Activated T-cell treated with anti-CD3 and anti-CD28 coated beads, Interleukin-2, amount 50 U/mL, for 24 hours (primary cell): ENCODE results near the gene PRPS1.
A peak's percentile ranks its signal among the peaks of the same experiment; 100 is the strongest.
"Not testable (repeated sequence)": the region's sequence is repeated elsewhere in the genome, so short reads cannot be mapped to it uniquely, and the experiment has no call there.

Source experiments
- DNase-seq: peaks from one replicate; pipeline ENCODE4 v3.0.0-alpha.2; 2020
- H3K27ac Mint-ChIP-seq: 2 replicates; pipeline ENCODE4 v1.8.0; 2020; ENCODE audit warnings: mild to moderate bottlenecking, mixed read lengths
- H3K27me3 Mint-ChIP-seq: 2 replicates; pipeline ENCODE4 v1.8.0; 2020; ENCODE audit warnings: mixed read lengths
- H3K36me3 Mint-ChIP-seq: 2 replicates; pipeline ENCODE4 v1.8.0; 2020; ENCODE audit warnings: low read depth, mixed read lengths
- H3K4me1 Mint-ChIP-seq: 2 replicates; pipeline ENCODE4 v1.8.0; 2020; ENCODE audit warnings: low read depth, mixed read lengths
- H3K4me3 Mint-ChIP-seq: 2 replicates; pipeline ENCODE4 v1.8.0; 2020; ENCODE audit warnings: mild to moderate bottlenecking, moderate library complexity, mixed read lengths
- H3K9me3 Mint-ChIP-seq: 2 replicates; pipeline ENCODE4 v1.8.0; 2020; ENCODE audit warnings: mixed read lengths

PRPS1 gene

DNA sequence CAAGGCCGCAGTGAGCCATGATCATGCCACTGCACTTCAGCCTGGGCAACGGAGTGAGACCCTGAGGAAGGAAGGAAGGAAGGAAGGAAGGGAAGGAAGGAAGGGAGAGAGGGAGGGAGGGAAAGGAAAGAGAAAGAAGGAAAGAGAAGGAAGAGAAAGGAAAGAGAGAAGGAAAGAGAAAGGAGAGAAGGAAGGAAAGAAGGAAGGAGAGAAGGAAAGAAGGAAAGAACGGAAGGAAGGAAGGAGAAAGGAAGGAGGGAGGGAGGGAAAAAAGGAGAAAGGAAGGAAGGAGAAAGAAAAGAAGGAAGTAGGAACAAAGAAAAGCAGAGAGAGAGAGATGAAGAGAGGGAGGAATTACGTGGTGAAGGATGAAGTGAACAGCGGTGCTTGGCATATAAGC is 30.4 kb downstream of the PRPS1 start:
- DNase-seq, result no peak
- Mint-ChIP-seq H3K36me3 (peaks cover 2% of the 10 kb centered on the region), H3K9me3 (no peaks in the 10 kb centered on the region), H3K27ac (no peak overlapping the region), H3K4me3 (no peak overlapping the region), H3K27me3 (peaks cover 21% of the 10 kb centered on the region), H3K4me1 (peaks cover 12% of the 10 kb centered on the region)

DNA sequence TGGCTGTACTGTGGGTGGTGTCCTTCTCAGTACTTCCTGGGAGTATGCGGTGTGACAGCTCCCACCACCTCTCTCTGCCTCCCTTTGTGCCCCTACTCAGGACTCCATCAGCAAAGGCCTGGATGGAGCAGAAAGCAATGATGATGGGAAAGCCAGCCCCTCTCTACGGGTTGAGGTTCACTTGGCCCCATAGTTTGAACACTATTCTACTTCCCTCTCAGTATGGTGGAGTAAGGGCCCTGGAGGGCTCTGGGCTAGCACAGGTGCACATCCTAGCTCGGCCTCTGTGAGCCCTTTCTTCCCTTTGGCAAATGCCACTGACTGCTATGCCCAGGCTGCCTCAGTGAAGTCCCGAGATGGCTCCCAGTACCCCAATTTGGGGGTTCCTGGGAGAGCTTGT is 31.0 kb downstream of the PRPS1 start:
- Mint-ChIP-seq H3K9me3 (no peaks in the 10 kb centered on the region), H3K4me3 (no peak overlapping the region), H3K4me1 (peaks cover 12% of the 10 kb centered on the region), H3K27ac (no peak overlapping the region), H3K36me3 (peaks cover under 1% of the 10 kb centered on the region), H3K27me3 (peaks cover 21% of the 10 kb centered on the region)
- no peak for DNase-seq

DNA sequence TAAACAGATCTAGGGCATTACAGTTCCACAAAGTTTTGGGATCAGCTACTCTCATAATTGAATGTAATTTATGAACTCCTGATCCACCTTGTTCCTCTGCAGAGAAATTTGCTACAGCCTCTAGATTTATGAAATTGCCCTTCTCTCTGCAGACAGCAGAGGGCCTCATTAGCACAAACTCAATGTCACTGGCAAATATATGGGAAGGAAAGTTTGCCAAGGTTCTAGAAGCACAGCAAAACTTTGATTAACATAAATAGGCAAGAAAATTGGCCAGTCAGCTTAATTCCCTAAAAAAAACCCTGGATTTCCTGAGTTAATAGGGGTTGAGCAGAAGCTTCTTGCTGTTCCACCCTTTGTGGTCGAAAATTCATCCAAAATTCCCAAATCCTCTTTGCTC is 31.5 kb downstream of the PRPS1 start:
- no peak for DNase-seq
- Mint-ChIP-seq H3K9me3 (no peaks in the 10 kb centered on the region), H3K27ac (no peak overlapping the region), H3K36me3 (peaks cover 4% of the 10 kb centered on the region), H3K4me3 (no peak overlapping the region), H3K27me3 (peaks cover 23% of the 10 kb centered on the region), H3K4me1 (peaks cover 8% of the 10 kb centered on the region)

DNA sequence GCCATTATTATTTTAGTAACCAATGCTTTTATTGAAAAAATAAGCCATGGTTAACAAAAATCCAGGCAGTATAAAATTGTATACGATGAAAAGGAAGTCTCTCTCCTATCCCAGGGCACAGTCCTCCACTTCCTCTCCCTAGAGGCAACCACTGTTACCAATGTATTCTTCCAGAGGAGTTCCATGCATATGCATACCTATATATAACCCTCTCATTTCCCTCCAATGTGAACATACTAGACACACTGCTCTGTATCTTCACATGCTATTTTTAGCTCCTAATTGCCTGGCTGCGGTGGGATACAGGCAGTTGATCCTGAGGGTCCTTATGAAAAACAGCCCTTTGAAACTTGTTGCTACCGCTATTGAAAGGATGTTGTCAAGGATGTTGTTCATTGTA is 33.8 kb downstream of the PRPS1 start:
- peaks cover 4% of the 10 kb centered on the region for H3K36me3 Mint-ChIP-seq
- peaks cover 23% of the 10 kb centered on the region for H3K27me3 Mint-ChIP-seq
- H3K9me3 Mint-ChIP-seq, result no peaks in the 10 kb centered on the region
- H3K4me1 Mint-ChIP-seq, result peaks cover 2% of the 10 kb centered on the region
- no peak overlapping the region for H3K4me3 Mint-ChIP-seq
- DNase-seq, result no peak
- H3K27ac Mint-ChIP-seq, result no peak overlapping the region

DNA sequence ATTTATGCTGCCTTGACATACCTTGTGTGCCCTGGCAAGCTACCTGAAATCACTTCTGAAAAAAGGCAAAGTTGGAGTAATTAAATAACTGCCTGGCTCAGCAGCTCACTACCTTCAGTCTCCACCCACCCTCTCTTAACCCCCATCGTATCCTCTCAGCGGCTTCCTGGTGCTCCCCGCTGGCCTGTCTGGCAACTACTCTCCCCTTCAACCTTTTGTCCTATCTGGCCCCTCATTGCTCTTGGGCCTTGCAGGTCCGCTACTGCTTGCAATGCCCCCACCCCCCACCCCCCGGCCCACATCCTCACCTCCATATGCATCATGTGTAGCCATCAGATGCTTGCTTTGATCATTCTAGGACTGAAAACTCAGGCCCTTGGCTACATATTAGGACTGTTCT is 34.5 kb downstream of the PRPS1 start:
- Mint-ChIP-seq H3K27me3 (peaks cover 23% of the 10 kb centered on the region), H3K36me3 (peaks cover 4% of the 10 kb centered on the region), H3K9me3 (no peaks in the 10 kb centered on the region), H3K27ac (peak overlapping the region; percentile 18), H3K4me1 (peaks cover 3% of the 10 kb centered on the region), H3K4me3 (no peak overlapping the region)
- DNase-seq, result no peak

DNA sequence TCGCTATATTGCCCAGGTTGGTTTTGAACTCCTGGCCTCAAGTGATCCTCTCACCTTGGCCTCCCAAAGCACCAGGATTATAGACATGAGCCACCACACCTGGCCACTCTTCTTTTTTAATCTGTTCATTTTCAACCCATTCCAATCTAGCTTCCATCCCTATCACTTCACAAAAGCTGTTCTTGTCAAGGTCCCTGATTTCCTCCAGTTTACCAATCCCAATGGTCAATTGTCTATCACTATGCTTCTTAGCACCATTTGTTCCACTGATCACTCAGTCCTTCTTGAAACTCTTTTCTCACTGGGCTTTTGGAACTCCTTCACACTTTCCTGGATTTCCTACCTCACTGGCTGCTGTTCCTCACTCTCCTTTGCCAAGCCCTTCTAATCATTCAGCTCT is 38.6 kb downstream of the PRPS1 start:
- Mint-ChIP-seq H3K27me3 (peaks cover 19% of the 10 kb centered on the region), H3K36me3 (peaks cover 4% of the 10 kb centered on the region), H3K27ac (no peak overlapping the region), H3K9me3 (no peaks in the 10 kb centered on the region), H3K4me1 (peaks cover 11% of the 10 kb centered on the region), H3K4me3 (no peak overlapping the region)
- DNase-seq, result no peak

DNA sequence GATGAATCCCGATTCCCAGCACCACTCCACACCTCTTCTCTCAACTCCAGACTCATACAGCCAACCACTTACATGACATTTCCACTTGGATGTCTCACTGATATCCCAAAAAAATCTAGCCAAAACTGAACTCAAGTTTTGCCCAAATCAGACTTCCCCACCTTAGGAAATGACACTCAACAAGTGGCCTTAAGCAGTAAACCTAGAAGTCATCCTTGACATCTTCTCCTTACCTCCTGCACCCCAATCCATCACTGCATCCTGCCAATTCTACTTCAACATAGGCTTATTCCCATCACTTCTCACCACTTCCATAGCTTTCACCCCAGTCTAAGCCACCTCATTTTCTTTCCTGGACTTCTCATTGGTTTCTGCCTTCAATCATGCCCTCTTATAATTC is 39.1 kb downstream of the PRPS1 start:
- Mint-ChIP-seq H3K4me1 (peaks cover 13% of the 10 kb centered on the region), H3K27me3 (peaks cover 19% of the 10 kb centered on the region), H3K27ac (no peak overlapping the region), H3K36me3 (peaks cover 4% of the 10 kb centered on the region), H3K4me3 (no peak overlapping the region), H3K9me3 (no peaks in the 10 kb centered on the region)
- DNase-seq, result no peak

DNA sequence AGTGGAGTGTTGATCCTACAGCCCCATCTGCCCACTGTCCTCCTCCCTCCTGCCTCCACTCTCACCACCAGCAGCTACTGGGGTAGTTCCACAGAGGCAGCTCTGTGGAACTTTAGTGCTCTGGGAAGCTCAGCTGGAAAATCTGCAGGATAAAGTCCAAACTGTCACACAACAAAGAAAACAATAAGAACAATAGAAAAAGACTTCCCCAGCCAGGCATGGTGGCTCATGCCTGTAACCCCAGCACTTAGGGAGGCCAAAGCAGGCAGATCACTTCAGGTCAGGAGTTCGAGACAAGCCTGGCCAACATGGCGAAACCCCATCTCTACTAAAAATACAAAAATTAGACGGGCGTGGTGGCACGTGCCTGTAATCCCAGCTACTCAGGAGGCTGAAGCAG is 40.4 kb downstream of the PRPS1 start:
- H3K36me3 Mint-ChIP-seq, H3K27ac Mint-ChIP-seq, H3K9me3 Mint-ChIP-seq, DNase-seq, H3K4me3 Mint-ChIP-seq: not testable (repeated sequence)
- peaks cover 19% of the 10 kb centered on the region for H3K27me3 Mint-ChIP-seq
- peaks cover 24% of the 10 kb centered on the region for H3K4me1 Mint-ChIP-seq

DNA sequence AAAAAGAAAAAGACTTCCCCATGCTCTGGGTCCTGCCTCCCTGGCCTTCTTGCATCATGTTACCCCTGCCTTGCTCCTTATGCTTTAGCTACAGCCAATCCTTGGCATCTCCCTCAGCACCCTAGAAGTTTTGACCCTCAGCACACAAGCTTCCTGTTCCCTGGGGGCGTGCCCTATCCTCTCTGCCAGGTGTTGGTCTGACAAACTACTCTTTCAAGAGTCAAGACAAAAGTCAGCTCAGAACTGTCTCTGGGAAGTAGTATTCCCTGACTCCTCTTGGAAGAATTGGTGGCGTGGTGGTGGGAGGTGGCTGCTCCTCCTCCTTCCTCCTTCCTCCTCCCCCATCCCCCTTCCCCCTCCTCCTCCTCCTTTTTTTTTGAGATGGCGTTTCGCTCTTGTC is 41.0 kb downstream of the PRPS1 start:
- peaks cover 4% of the 10 kb centered on the region for H3K36me3 Mint-ChIP-seq
- H3K4me1 Mint-ChIP-seq, result peaks cover 30% of the 10 kb centered on the region
- no peak for DNase-seq
- peaks cover 19% of the 10 kb centered on the region for H3K27me3 Mint-ChIP-seq
- H3K27ac Mint-ChIP-seq, result no peak overlapping the region
- H3K9me3 Mint-ChIP-seq, result no peaks in the 10 kb centered on the region
- H3K4me3 Mint-ChIP-seq, result no peak overlapping the region

DNA sequence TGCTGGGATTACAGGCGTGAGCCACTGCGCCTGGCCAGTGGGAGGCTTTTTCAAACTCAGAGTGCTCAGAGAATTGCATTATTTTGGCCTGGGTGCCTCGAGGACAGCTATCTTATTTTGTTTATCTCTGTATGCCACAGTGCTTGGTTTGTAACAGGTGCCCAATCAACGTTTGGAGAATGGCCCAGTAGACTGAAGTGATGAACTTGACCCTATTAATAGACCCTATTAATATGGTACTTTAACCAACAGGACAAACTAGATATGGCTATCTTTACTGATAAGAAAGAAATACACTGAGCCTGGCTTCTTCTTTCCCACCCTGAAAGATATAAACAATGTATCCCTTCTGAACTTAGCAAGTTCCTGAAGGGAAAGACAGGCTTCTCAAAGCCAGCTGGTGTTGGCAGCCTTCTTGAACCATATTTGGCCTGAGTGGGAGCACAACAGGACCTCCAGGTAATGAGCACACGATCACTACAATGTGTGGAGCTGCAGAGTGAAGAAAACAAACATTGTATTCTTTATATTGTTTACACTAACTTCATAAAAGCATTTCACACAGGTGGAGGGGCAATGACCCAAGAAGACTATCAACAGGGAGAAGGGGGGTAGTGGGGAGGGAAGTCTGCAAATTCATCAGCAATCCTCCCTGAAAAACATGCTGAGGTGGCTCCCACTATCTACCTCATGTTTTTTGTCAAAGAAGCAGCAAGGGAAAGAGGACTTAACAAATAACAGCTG is 41.7 kb downstream of the PRPS1 start:
- peaks cover 38% of the 10 kb centered on the region for H3K4me1 Mint-ChIP-seq
- DNase-seq, result no peak
- no peaks in the 10 kb centered on the region for H3K9me3 Mint-ChIP-seq
- peaks cover 20% of the 10 kb centered on the region for H3K27me3 Mint-ChIP-seq
- no peaks in the 10 kb centered on the region for H3K36me3 Mint-ChIP-seq
- no peak overlapping the region for H3K27ac Mint-ChIP-seq
- no peak overlapping the region for H3K4me3 Mint-ChIP-seq

DNA sequence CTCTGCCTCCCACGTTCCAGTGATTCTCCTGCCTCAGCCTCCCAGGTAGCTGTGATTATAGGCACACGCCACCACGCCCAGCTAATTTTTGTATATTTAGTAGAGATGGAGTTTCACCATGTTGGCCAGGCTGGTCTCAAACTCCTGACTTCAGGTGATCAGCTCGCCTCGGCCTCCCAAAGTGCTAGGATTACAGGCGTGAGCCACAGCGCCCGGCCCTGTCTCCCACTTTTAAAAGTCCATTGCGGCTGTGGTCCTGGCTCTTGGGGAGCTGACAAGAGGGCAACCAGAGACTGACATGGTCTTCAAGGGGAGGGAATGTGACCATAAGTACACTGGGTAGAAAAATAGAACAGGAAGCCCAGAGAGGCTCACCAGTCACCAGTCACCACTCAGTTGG is 42.9 kb downstream of the PRPS1 start:
- not testable (repeated sequence) for H3K4me3 Mint-ChIP-seq, DNase-seq, H3K36me3 Mint-ChIP-seq, H3K9me3 Mint-ChIP-seq, H3K27ac Mint-ChIP-seq
- Mint-ChIP-seq H3K27me3 (peaks cover 23% of the 10 kb centered on the region), H3K4me1 (peaks cover 48% of the 10 kb centered on the region)

DNA sequence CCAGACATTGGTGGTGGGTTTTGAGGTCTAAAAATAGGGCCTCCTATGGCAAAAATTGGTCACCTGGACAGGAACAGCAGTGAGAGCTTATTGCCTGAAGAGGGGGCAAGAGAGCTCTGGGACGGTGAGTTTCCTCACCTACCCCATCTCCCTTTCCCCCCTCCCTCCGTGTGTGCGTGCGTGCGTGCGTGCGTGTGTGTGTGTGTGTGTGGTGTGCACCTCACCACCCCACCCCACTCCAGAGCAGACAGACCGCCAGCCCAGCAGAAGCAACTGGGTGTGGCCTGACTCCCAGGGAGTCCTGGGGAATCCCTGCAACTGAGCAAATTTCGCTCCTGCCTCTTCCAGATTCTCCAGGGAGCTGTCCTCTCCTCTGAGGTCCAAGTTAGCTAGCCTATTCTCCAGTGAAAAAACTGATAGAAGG is 44.7 kb downstream of the PRPS1 start:
- Mint-ChIP-seq H3K27ac (peak overlapping the region; percentile 58), H3K4me3 (peak overlapping the region; percentile 36), H3K4me1 (peaks cover 52% of the 10 kb centered on the region), H3K36me3 (peaks cover 5% of the 10 kb centered on the region), H3K27me3 (peaks cover 15% of the 10 kb centered on the region), H3K9me3 (no peaks in the 10 kb centered on the region)
- DNase-seq, result peak; percentile 80

DNA sequence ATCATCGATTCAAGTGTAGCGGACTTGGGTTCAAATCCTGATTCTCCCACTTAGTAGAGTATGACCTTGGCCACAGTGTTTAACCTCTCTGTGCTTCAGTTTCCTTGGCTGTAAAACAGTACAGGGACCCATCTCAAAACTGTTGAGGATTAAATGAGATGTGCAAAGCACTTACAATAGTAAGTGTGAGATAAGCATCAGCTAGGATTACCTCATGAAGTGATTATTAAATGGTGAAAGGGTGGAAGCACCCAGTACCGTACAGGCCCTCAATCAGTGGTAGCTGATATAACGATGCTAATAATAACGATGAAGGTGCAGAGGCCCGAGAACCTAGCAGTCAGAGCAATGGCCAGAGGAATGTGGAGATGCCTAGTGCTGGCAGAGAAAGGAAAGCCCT is 45.1 kb downstream of the PRPS1 start:
- Mint-ChIP-seq H3K27me3 (peaks cover 15% of the 10 kb centered on the region), H3K36me3 (peaks cover 5% of the 10 kb centered on the region), H3K4me3 (peak overlapping the region; percentile 36), H3K9me3 (no peaks in the 10 kb centered on the region), H3K27ac (peak overlapping the region; percentile 58), H3K4me1 (peaks cover 56% of the 10 kb centered on the region)
- no peak for DNase-seq

DNA sequence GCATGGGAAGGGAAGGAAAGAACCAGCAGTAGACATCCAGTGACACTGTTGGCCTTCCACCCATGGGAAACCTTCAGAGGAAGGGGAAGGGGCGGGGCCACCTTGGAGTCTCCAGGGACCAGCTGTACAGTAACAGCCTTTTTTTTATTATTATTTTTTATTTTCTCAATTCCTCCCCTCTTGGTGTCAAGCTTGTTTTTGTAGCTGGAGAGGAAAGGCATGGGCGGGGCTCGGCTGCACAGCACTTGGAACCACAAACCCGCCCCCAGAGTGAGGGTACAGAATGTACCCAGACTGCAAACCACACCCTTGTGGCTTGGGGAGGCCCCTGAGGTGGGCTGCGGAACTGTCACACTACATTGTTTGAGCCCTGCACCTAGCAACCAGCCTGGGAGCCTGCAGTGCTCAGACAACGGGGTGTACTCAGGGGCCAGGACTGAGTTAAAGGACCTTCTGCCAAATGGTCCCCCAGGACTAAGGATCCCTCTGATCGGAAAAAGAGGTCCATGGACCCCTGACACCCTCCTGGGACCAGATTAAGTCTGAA is 45.7 kb downstream of the PRPS1 start:
- peak overlapping the region; percentile 75 for H3K27ac Mint-ChIP-seq
- peak overlapping the region; percentile 85 for H3K4me3 Mint-ChIP-seq
- peaks cover 15% of the 10 kb centered on the region for H3K27me3 Mint-ChIP-seq
- DNase-seq, result peak; percentile 85
- H3K9me3 Mint-ChIP-seq, result no peaks in the 10 kb centered on the region
- peaks cover 5% of the 10 kb centered on the region for H3K36me3 Mint-ChIP-seq
- peaks cover 62% of the 10 kb centered on the region for H3K4me1 Mint-ChIP-seq

DNA sequence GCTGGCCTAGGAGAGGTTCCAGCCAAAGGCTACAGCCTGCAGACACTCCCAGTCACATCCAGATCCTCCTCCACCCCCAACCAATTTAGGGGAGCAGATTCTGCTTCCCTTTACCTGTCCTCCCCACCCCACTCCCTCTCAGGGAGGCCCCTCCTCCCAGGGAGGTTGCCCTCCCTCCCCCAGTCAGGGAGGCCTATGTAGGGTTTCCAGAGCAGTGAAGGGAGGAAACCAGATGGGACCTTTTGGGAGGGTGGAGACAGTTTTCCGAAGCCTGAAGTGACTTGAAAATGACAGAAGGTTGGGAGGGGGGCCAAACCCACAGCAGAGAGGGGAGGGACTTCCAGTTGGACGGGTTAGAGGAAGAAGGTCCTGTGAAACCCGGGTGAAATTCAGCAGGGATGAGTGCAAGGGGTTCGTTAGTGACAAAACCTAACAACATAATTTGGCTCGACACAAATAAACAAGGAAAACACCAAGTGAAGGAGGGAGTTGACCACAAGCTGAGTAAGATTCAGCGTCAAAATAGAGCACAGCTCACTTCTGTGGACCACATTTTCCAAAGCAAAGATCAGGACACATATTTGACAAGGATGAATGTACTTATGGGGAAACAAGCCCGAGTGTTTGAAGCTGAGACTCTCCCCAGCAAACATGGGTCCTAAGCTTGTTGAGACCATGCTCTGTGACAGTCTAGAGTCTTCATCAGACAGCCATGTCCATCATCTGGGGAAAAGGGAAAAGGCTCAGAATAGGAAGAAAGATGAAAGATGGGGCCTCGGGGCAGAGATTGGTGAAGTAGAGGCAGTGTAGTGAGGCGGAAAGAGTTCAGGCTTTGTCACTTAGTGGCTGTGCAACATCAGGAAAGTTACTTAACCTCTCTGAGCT is 46.4 kb downstream of the PRPS1 start:
- Mint-ChIP-seq H3K27ac (peak overlapping the region; percentile 75), H3K9me3 (no peaks in the 10 kb centered on the region), H3K4me1 (peaks cover 65% of the 10 kb centered on the region)

More for the DNA sequence above, 46.4 kb downstream of the PRPS1 start:
- Mint-ChIP-seq H3K4me3 (peak overlapping the region; percentile 85), H3K27me3 (peaks cover 13% of the 10 kb centered on the region), H3K36me3 (peaks cover 5% of the 10 kb centered on the region)
- DNase-seq, result no peak
